SK-N-MC (cell line): ENCODE results near the gene SLC45A2.

ENCODE experiments used
- DNase-seq: peaks from one replicate; pipeline ENCODE4 v3.0.0-alpha.2; 2011; ENCODE audit warnings: low read depth, low spot score
- H3K27ac ChIP-seq: fragments of 200-600 bp; sonication (generic); 2 replicates; pipeline ENCODE4 v1.5.1; 2016; ENCODE audit warnings: mixed run types
- H3K36me3 ChIP-seq: fragments of 200-600 bp; sonication (generic); 2 replicates; pipeline ENCODE4 v1.6.1; 2017; ENCODE audit warnings: antibody characterized with exemption, low read length, mixed read lengths; ENCODE audit not compliant: insufficient read depth
- H3K4me3 ChIP-seq: fragments of 200-600 bp; sonication (generic); 2 replicates; pipeline ENCODE4 v1.5.1; 2016
- H3K9ac ChIP-seq: fragments of 200-600 bp; sonication (generic); 2 replicates; pipeline ENCODE4 v1.8.0; 2017; ENCODE audit warnings: mixed run types, mixed read lengths; ENCODE audit not compliant: insufficient read length
- H3K9me3 ChIP-seq: fragments of 200-600 bp; sonication (generic); 2 replicates; pipeline ENCODE4 v1.6.1; 2017; ENCODE audit warnings: low read depth, mild to moderate bottlenecking, antibody characterized with exemption, low read length, moderate library complexity, mixed read lengths
- EZH2 ChIP-seq: fragments of 200-600 bp; sonication (generic); IDR thresholded peaks from one replicate; pipeline ENCODE4 v1.6.1; 2017; ENCODE audit warnings: antibody characterized with exemption
- FOXP2 ChIP-seq: optimal IDR thresholded peaks from 2 replicates; pipeline ENCODE3; 2011; ENCODE audit warnings: mild to moderate bottlenecking, moderate library complexity; ENCODE audit not compliant: insufficient read depth; ENCODE audit errors: extremely low read length, control extremely low read depth
- POLR2AphosphoS5 ChIP-seq: IDR thresholded peaks from 2 replicates; pipeline ENCODE4 v1.6.1; 2012; ENCODE audit warnings: mild to moderate bottlenecking, low read depth, low read length, borderline replicate concordance

Gene SLC45A2

GRCh38 chr5:34009610-34010009, 25.1 kb upstream of the SLC45A2 start:
- TF ChIP-seq FOXP2 = no peak
- TF ChIP-seq POLR2AphosphoS5 = no peak

DNA sequence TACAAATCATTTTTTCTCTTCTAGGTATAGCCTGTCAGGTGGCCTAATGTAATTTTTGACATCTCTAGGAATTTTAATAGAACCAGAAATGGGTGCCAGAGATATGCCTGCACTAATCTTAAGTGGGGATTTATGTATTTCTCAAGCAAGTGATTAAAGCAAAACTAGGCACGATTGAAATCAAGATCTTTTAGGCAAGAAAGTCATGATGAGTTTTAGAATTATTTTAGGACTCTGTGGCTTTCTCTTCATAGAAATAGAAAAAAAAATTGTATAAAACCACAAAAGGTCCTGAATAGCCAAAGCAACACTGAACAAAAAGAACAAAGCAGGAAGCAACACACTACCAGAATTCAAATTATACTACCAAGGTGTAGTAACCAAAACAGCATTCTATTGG, 24.3 kb upstream of the SLC45A2 start:
- TF ChIP-seq EZH2 (no peak), FOXP2 (no peak), POLR2AphosphoS5 (no peak)
- no peaks in the 10 kb centered on the region for H3K9me3 ChIP-seq
- H3K36me3 ChIP-seq = peaks cover 16% of the 10 kb centered on the region
- peak overlapping the region; percentile 88 for H3K9ac ChIP-seq
- peak overlapping the region; percentile 85; the same call in 1 of the 2 replicates for H3K27ac ChIP-seq
- H3K4me3 ChIP-seq = peak overlapping the region; percentile 94
- no peak for DNase-seq

More at GRCh38 chr5:34009610-34010009, 25.1 kb upstream of the SLC45A2 start:
- Histone ChIP-seq H3K27ac (no peak overlapping the region), H3K36me3 (peaks cover 9% of the 10 kb centered on the region), H3K4me3 (no peak overlapping the region), H3K9ac (no peak overlapping the region), H3K9me3 (no peaks in the 10 kb centered on the region)
- no peak for DNase-seq

DNA sequence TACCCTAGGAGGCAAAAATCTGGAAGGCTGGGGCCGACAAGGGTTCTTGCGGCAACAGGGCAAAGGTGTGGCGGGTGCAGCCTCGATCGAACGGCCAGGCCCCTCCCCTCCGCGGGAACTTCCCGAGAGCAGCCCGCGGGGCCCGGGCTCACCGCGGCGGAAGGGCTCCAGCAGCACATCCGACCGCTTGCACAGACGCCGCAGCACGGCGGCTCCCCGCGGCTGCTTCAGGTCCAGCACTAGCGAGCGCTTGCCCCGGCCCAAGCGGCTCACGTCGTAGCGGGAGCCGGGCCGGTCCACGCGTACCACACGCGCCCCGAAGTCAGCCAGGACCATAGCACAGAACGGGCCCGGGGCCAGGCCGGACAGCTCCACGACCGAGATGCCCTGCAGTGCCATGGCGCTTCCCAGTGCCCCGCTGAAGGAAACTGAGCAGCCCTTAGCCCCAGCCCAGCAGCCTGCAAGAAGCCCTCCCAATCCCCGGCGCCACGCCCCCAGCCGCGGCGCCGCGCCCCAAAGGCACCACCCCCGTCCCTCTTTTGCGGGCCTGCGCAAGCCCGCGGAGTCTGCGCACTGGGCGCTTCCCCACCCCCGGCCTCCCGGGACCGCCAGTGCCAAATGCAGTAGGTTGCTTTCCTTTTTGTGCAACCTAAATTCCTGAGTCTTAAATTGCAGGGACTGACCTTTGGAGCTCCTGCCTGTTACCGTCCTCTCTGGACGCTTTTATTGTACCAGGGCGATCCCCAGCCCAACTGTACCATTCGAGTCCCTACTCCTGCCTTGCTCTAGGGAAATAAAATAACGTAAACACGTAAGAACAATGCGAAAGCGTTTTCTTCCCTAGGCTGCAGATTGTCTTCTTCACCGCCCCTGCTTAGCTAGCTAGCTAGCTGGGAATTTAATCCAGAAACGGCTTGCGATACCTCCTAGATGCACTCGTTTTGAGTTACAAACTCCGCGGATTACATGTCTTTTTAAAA, 23.4 kb upstream of the SLC45A2 start, which contains the start of gene AMACR:
Gene AMACR (minus strand): TSS at position 430 of the 980 bp plus-strand sequence. CDS start 31 bp downstream, at position 399.
- Histone ChIP-seq H3K4me3 (peak within 1 kb of the TSS; percentile 94), H3K36me3 (peaks cover 20% of the 10 kb centered on the region), H3K27ac (peak within 1 kb of the TSS; percentile 85), H3K9ac (peak within 1 kb of the TSS; percentile 88), H3K9me3 (no peaks in the 10 kb centered on the region)
- DNase-seq = peak; percentile 48
- no peak for TF ChIP-seq EZH2
- peak; percentile 97 for TF ChIP-seq POLR2AphosphoS5
- TF ChIP-seq FOXP2 = no peak

- H3K27ac ChIP-seq = no peak overlapping the region
- H3K4me3 ChIP-seq = peak overlapping the region; percentile 94
- DNase-seq = no peak
- peaks cover 20% of the 10 kb centered on the region for H3K36me3 ChIP-seq
- peak overlapping the region; percentile 77 for H3K9ac ChIP-seq
- H3K9me3 ChIP-seq = no peaks in the 10 kb centered on the region
- TF ChIP-seq EZH2 (no peak), POLR2AphosphoS5 (no peak), FOXP2 (no peak)
Measured at GRCh38 chr5:34007201-34007620, 22.7 kb upstream of the SLC45A2 start.

DNA sequence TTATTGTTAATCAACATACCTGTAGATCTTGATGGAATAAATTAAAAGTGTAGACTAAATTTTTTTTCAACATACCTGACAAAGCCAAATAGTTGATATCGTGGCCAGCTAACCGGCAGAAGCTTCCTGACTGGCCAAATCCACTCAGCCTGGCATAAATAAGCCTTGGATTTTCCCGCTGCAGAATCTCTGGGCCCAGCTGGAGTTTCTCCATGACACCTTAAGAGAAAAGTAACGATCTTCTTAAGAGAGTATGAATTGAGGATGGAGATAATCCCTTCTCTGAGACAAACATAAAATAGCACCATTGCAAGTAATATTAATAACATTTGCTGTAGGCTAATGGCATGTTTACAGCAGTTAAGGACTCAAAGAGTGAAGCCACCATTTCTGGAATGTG, 21.2 kb upstream of the SLC45A2 start:
- Histone ChIP-seq H3K27ac (no peak overlapping the region), H3K36me3 (peaks cover 20% of the 10 kb centered on the region), H3K4me3 (no peak overlapping the region), H3K9ac (no peak overlapping the region), H3K9me3 (no peaks in the 10 kb centered on the region)
- TF ChIP-seq FOXP2 (no peak), EZH2 (no peak), POLR2AphosphoS5 (no peak)
- no peak for DNase-seq

DNA sequence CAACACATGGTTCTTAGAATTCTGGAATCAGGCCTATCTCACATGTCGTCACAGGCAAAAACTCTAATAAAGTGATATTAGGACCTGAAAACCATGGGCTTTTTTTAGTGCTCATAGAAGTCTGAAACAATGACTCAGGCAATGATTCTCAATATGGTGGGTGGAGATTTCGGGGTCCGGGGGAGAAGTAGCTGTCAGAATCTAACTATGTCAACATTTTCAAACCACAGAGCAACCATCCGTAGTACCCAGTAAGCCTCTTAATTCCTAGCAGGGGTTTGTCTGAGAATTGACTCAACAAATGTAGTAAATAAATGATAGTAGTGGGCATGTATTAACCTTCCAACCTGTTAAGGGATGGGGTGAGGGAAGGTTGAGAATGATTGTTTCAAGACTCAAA, 20.7 kb upstream of the SLC45A2 start:
- Histone ChIP-seq H3K27ac (no peak overlapping the region), H3K36me3 (peaks cover 20% of the 10 kb centered on the region), H3K9me3 (no peaks in the 10 kb centered on the region), H3K9ac (no peak overlapping the region), H3K4me3 (no peak overlapping the region)
- DNase-seq = no peak
- no peak for TF ChIP-seq FOXP2
- no peak for TF ChIP-seq POLR2AphosphoS5
- no peak for TF ChIP-seq EZH2

DNA sequence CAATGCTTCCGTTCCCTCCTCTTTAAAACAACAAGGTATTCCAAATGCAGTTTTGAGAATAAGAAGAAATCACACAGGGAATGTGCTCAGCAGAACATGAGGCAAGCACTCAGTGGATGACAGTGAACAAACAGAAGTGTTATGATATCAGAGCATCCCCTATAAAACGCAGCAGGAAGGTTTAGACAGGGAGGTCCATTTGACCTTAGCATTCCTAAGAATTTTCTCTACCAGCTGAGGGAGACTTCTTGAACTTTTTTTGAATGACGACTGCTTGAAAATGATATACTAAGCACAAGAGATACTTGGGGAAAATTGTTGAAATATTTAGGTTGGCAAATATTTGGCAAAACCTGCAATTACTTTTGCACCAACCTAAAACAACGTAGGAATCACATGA, 19.4 kb upstream of the SLC45A2 start:
- Histone ChIP-seq H3K36me3 (peaks cover 20% of the 10 kb centered on the region), H3K9ac (no peak overlapping the region), H3K27ac (no peak overlapping the region), H3K9me3 (no peaks in the 10 kb centered on the region), H3K4me3 (no peak overlapping the region)
- TF ChIP-seq EZH2 (no peak), FOXP2 (no peak), POLR2AphosphoS5 (no peak)
- DNase-seq = no peak

DNA sequence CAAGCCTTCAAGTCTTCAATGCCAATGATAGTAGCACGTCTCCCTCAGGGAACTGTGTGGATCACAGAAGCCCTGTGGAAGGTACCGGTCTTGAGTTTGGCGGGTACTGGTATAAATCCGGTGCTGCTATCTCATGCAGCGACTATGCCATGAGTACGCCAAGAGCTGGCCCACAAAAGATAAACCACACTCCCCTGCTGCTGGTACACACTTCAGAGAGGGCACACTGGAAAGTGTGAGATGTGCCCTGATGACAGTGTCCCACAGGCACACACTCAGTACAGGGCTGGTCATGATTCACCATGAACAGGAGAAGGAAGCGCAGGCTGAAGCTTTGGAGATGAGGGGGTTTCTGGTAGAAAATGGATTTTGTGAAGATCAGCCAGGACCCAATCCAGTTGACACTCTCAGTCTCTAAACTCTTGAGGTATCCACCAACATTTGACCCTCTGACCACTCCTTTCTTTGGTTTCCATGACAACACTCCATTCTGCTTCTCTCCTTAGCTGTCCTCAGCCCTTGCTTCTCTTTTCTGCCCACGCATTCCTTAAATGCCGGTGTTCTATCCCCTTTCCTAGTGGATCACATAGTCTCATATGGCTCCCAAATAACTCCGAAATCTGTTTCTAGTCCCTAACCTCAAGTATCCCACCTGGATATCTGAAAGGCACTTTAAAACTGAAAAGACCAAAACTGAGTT, 18.3 kb upstream of the SLC45A2 start:
- Histone ChIP-seq H3K9me3 (no peaks in the 10 kb centered on the region), H3K36me3 (peaks cover 27% of the 10 kb centered on the region), H3K9ac (no peak overlapping the region), H3K27ac (no peak overlapping the region), H3K4me3 (no peak overlapping the region)
- TF ChIP-seq FOXP2 = no peak
- no peak for TF ChIP-seq POLR2AphosphoS5
- no peak for TF ChIP-seq EZH2
- DNase-seq = no peak
